Stomach (tissue), 9 donors: ENCODE measurements around the gene PLET1. TPM values are rescaled to one million over a fixed set of nuclear protein-coding genes. Genes with fewer than 3 reads are reported as not detected.

ENCODE experiments used
- DNase-seq, 2 donors: peaks; one replicate each; pipeline versions ENCODE4 v3.0.0 to v3.0.0-alpha.2; 2013 to 2019
- H3K27ac ChIP-seq, 5 donors: fragments of 200-600 bp in 4 of 5; sonication (generic) in 4 of 5; one replicate each; pipeline ENCODE4 v1.5.1; 2013 to 2019; ENCODE audit warnings: mild to moderate bottlenecking in 1 of 5, moderate library complexity in 1 of 5
- H3K27me3 ChIP-seq, 3 donors: fragments of 200-600 bp; sonication (generic); one replicate each; pipeline ENCODE4 v1.5.1; 2017 to 2019; ENCODE audit warnings: mixed run types in 1 of 3
- H3K36me3 ChIP-seq, 4 donors: fragments of 200-600 bp; sonication (generic); 1 replicate in 3 of 4; 2 replicates in 1 of 4; pipeline ENCODE4 v1.5.1; 2016 to 2019
- H3K4me1 ChIP-seq, 4 donors: fragments of 200-600 bp; sonication (generic); one replicate each; pipeline ENCODE4 v1.5.1; 2016 to 2019
- H3K4me3 ChIP-seq, 4 donors: fragments of 200-600 bp; sonication (generic) in 3 of 4; one replicate each; pipeline ENCODE4 v1.5.1; 2016 to 2019; ENCODE audit warnings: mild to moderate bottlenecking in 1 of 4
- H3K9me3 ChIP-seq, 4 donors: fragments of 200-600 bp; sonication (generic); one replicate each; pipeline ENCODE4 v1.5.1; 2016 to 2019
- CTCF ChIP-seq, 7 experiments: fragments of 450-650 bp in 4 of 7; fragments of 200-600 bp in 3 of 7; sonication (generic) in 3 of 7; IDR thresholded peaks; one replicate each; pipeline ENCODE4 v1.5.1; 2016 to 2019; ENCODE audit warnings: antibody characterized with exemption in 7 of 7, control low read depth in 2 of 7, mild to moderate bottlenecking in 1 of 7
- EP300 ChIP-seq: sonication (generic); formaldehyde crosslinking; IDR thresholded peaks from one replicate; pipeline ENCODE4 v1.6.1; 2017; ENCODE audit warnings: antibody characterized with exemption
- POLR2A ChIP-seq, 4 donors: fragments of 450-650 bp; IDR thresholded peaks; one replicate each; pipeline ENCODE4 v1.6.1; 2016; ENCODE audit warnings: antibody characterized with exemption in 4 of 4, control low read depth in 2 of 4, mild to moderate bottlenecking in 1 of 4, moderate library complexity in 1 of 4
- POLR2AphosphoS5 ChIP-seq, 3 donors: sonication (generic); formaldehyde crosslinking; IDR thresholded peaks; one replicate each; pipeline ENCODE4 v1.6.1; 2016; ENCODE audit warnings: antibody characterized with exemption in 3 of 3
- WGBS, 5 donors: extraction: QIAGEN DNeasy Blood & Tissue Kit in 3 of 5; methylation state at CpG; one replicate each; pipeline versions ENCODE4 v1.1.5 to v1.1.7; 2013 to 2018; 5-methylcytosine and 5-hydroxymethylcytosine counted together
- intact Hi-C: fragments of 100-400 bp; cut with DNase I; formaldehyde crosslinking; loops from one replicate; pipeline ENCODE4 v1.15.1; 2023; ENCODE audit warnings: low total_unique reads
- polyA plus RNA-seq, 3 donors: library from polyadenylated mRNA; stranded (reverse); fragments of 200-250 nt; gene quantifications; one replicate each; pipeline ENCODE4 v1.2.3, GENCODE V29; 2013
- total RNA-seq, 5 donors: library from RNA; depleted of rRNA; stranded (reverse); fragments of >200 nt; gene quantifications; one replicate each; pipeline versions ENCODE4 v1.1.0 to v1.2.3, GENCODE V29; 2014 to 2016
- donor health status: healthy with polysubstance abuse.
- donor health status: Bipolar disorder and iron deficiency.
- donor health status: healthy.

The PLET1 gene
- total and polyA plus RNA-seq, 8 donors = not detected

DNA sequence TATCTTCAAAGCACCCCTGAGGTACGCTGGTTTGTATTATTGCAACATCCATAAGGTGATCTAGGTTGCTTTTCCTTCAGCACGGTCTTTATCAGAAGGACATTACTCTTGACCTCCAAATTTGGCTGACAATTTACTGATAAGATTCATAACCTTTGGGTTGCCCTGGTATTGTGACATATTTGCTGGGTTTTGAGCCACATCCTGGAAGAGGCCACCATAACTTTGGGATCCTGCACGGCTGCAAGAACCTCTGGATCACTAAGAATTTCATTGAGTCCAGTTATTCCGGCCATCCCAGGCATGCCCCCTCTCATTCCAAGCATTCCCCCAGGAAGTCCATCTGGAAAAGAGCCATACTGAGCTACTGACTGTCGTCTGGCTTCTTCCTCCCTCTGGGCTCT, 6.5 kb upstream of the PLET1 start:
- Histone ChIP-seq H3K9me3 (no peaks in the 10 kb centered on the region), H3K27me3 (no peaks in the 10 kb centered on the region), H3K4me3 (no peak overlapping the region), H3K4me1 (peaks cover 0 to 7% (median 0%) of the 10 kb centered on the region in 4 donors), H3K27ac (no peak overlapping the region), H3K36me3 (no peaks in the 10 kb centered on the region)
- WGBS, 5 donors = 52 to 64% (median 57%) methylated on average over 5 of the region's 5 CpGs
- intact Hi-C loops = no loop called here
- no peak for TF ChIP-seq EP300
- no peak for TF ChIP-seq POLR2A (IDR thresholded peaks at IDR 0.05)
- TF ChIP-seq CTCF (IDR thresholded peaks at IDR 0.05) = no peak
- no peak for TF ChIP-seq POLR2AphosphoS5 (IDR thresholded peaks at IDR 0.05)
- DNase-seq = no peak

GRCh38 chr11:112266410-112266778, 5.7 kb upstream of the PLET1 start:
- DNase-seq = no peak
- Histone ChIP-seq H3K4me1 (peaks cover 0 to 7% (median 0%) of the 10 kb centered on the region in 4 donors), H3K27me3 (no peaks in the 10 kb centered on the region), H3K9me3 (no peaks in the 10 kb centered on the region), H3K36me3 (no peaks in the 10 kb centered on the region), H3K27ac (peak overlapping the region in 1 of 5 donors; percentile 18), H3K4me3 (no peak overlapping the region)
- 64 to 86% (median 78%) methylated on average over 3 of the region's 3 CpGs for WGBS, 5 donors
- intact Hi-C loops = no loop called here
- no peak for TF ChIP-seq POLR2A (IDR thresholded peaks at IDR 0.05)
- no peak for TF ChIP-seq EP300
- TF ChIP-seq CTCF (IDR thresholded peaks at IDR 0.05) = no peak
- no peak for TF ChIP-seq POLR2AphosphoS5 (IDR thresholded peaks at IDR 0.05)

- intact Hi-C loops = no loop called here
- H3K36me3 ChIP-seq = peaks cover 0 to 2% (median 0%) of the 10 kb centered on the region in 4 donors
- 61 to 83% (median 68%) methylated on average over 11 of the region's 11 CpGs for WGBS, 5 donors
- peak overlapping the region in 1 of 5 donors; percentile 18 for H3K27ac ChIP-seq
- H3K27me3 ChIP-seq = no peaks in the 10 kb centered on the region
- H3K4me1 ChIP-seq = peaks cover 0 to 7% (median 0%) of the 10 kb centered on the region in 4 donors
- TF ChIP-seq CTCF (IDR thresholded peaks at IDR 0.05) (no peak), POLR2AphosphoS5 (IDR thresholded peaks at IDR 0.05) (no peak), POLR2A (IDR thresholded peaks at IDR 0.05) (no peak), EP300 (no peak)
- H3K4me3 ChIP-seq = no peak overlapping the region
- DNase-seq = peak in 1 of 2 donors; percentile 73
- H3K9me3 ChIP-seq = no peaks in the 10 kb centered on the region
Observed at GRCh38 chr11:112265659-112266409, 5.2 kb upstream of the PLET1 start.

- H3K4me1 ChIP-seq = no peaks in the 10 kb centered on the region
- H3K36me3 ChIP-seq = peaks cover 0 to 3% (median 0%) of the 10 kb centered on the region in 4 donors
- H3K27me3 ChIP-seq = no peaks in the 10 kb centered on the region
- 57 to 70% (median 68%) methylated on average over 14 to 15 of the region's 15 CpGs for WGBS, 5 donors
- H3K9me3 ChIP-seq = no peaks in the 10 kb centered on the region
- intact Hi-C loops = no loop called here
- no peak overlapping the region for H3K4me3 ChIP-seq
- TF ChIP-seq POLR2A (IDR thresholded peaks at IDR 0.05) (no peak), EP300 (no peak), CTCF (IDR thresholded peaks at IDR 0.05) (no peak), POLR2AphosphoS5 (IDR thresholded peaks at IDR 0.05) (no peak)
- H3K27ac ChIP-seq = no peak overlapping the region
- DNase-seq = peak in 1 of 2 donors; percentile 61
Observed at GRCh38 chr11:112255067-112255720, 5.5 kb downstream of the PLET1 start.
